ENCODE results near the gene CENPS. TPM values are rescaled to one million over a fixed set of nuclear protein-coding genes. Genes with fewer than 3 reads are reported as not detected.

Gene CENPS
- total RNA-seq, 1 experiment from 2014 or later: 19.0 TPM

DNA sequence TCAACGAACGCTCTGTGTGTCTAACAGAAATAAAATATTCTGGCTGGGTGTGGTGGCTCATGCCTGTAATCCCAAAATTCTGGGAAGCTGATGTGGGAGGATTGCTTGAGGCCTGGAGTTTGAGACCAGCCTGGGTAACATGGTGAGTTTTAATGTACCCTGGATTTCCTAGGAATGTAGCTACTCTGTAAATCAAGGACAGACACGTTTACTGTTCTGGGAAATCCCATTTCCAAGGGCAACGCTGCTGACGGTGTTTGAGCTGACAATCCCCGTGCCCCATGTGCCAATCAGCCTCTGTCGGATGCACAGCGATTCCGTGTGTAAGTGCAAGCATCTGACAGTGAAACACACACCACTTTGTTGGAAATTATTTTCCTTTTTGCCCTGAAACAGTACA, 27.6 kb downstream of the CENPS start:
- POLR2A ChIA-PET: interaction anchor here (0.6 to 4.0 kb wide), 7 partner anchors 14 to 633 kb away, joined by 3 to 24 read pairs (median 6); partner anchors contain the start of genes CENPS, DFFA and PEX14
- intact Hi-C loops (cut with micrococcal nuclease): no loop called here
- CTCF ChIA-PET: interaction anchor here (0.6 to 3.3 kb wide), 6 partner anchors 28 to 456 kb away, joined by 3 to 22 read pairs (median 3); partner anchors contain the start of gene CENPS
- H3K4me1 Mint-ChIP-seq (ENCODE audit: insufficient read depth, unreplicated experiment): peaks cover 12% of the 10 kb centered on the region
- no peak overlapping the region for H3K27ac Mint-ChIP-seq (ENCODE audit: low read depth, unreplicated experiment)
- DNase-seq (ENCODE audit: unreplicated experiment): no peak
- no peak overlapping the region for H3K4me3 Mint-ChIP-seq (ENCODE audit: unreplicated experiment)
- BruUV-seq (replicated peaks): TSS peak; percentile 15
- peaks cover 30% of the 10 kb centered on the region for H3K36me3 Mint-ChIP-seq (ENCODE audit: insufficient read depth, unreplicated experiment)
- H3K9me3 Mint-ChIP-seq (ENCODE audit: unreplicated experiment): no peaks in the 10 kb centered on the region
- TF ChIP-seq CTCF (IDR thresholded peaks at IDR 0.05; ENCODE audit: unreplicated experiment): no peak
- no peaks in the 10 kb centered on the region for H3K27me3 Mint-ChIP-seq (ENCODE audit: insufficient read depth, unreplicated experiment)

GRCh38 chr1:10459184-10459583, 29.0 kb downstream of the CENPS start:
- peaks cover 41% of the 10 kb centered on the region for H3K36me3 Mint-ChIP-seq (ENCODE audit: insufficient read depth, unreplicated experiment)
- ChIA-PET POLR2A (interaction anchor here (0.5 to 1.3 kb wide), 9 partner anchors 13 to 553 kb away, joined by 3 to 17 read pairs (median 4); partner anchors contain the start of gene DFFA), CTCF (interaction anchor here (0.7 to 4.0 kb wide), 4 partner anchors 13 to 82 kb away, joined by 3 to 18 read pairs (median 4); no protein-coding TSS in a partner anchor)
- no peaks in the 10 kb centered on the region for H3K9me3 Mint-ChIP-seq (ENCODE audit: unreplicated experiment)
- peak; percentile 88 for DNase-seq (ENCODE audit: unreplicated experiment)
- TF ChIP-seq CTCF (IDR thresholded peaks at IDR 0.05; ENCODE audit: unreplicated experiment): no peak
- no peak overlapping the region for H3K4me3 Mint-ChIP-seq (ENCODE audit: unreplicated experiment)
- no peaks in the 10 kb centered on the region for H3K27me3 Mint-ChIP-seq (ENCODE audit: insufficient read depth, unreplicated experiment)
- no TSS peak for BruUV-seq (replicated peaks)
- intact Hi-C loops (cut with micrococcal nuclease): no loop called here
- H3K4me1 Mint-ChIP-seq (ENCODE audit: insufficient read depth, unreplicated experiment): peaks cover 12% of the 10 kb centered on the region
- peak overlapping the region; percentile 39 for H3K27ac Mint-ChIP-seq (ENCODE audit: low read depth, unreplicated experiment)

DNA sequence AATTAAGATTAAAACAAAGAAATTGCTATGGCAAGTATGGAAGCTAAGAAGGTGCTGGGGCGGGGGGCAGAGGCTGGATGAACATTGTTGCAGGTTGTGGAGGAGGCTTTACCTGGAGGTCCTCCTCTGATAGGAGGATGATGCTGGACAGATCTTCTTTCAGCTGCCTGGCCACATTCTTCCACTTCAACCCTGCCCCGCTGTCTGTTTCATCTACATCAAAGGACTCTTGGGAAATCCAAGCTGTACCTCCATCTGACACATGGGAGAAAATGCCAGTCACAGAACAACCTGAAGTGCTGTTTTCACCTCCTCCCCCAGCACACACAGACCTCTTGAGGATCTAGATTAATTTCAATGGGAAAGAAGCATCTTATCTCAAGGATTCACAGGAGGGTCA, 36.8 kb downstream of the CENPS start:
- Mint-ChIP-seq H3K4me3 (ENCODE audit: unreplicated experiment) (no peak overlapping the region), H3K36me3 (ENCODE audit: insufficient read depth, unreplicated experiment) (peaks cover 76% of the 10 kb centered on the region), H3K4me1 (ENCODE audit: insufficient read depth, unreplicated experiment) (no peaks in the 10 kb centered on the region), H3K9me3 (ENCODE audit: unreplicated experiment) (no peaks in the 10 kb centered on the region), H3K27ac (ENCODE audit: low read depth, unreplicated experiment) (no peak overlapping the region), H3K27me3 (ENCODE audit: insufficient read depth, unreplicated experiment) (no peaks in the 10 kb centered on the region)
- BruUV-seq (replicated peaks): no TSS peak
- no peak for DNase-seq (ENCODE audit: unreplicated experiment)
- intact Hi-C loops (cut with micrococcal nuclease): no loop called here
- ChIA-PET POLR2A (no interaction called here), CTCF (interaction anchor here (0.7 to 2.3 kb wide), 3 partner anchors 24 to 1858 kb away, joined by 3 to 13 read pairs (median 4); no protein-coding TSS in a partner anchor)
- no peak for TF ChIP-seq CTCF (IDR thresholded peaks at IDR 0.05; ENCODE audit: unreplicated experiment)

GRCh38 chr1:10470043-10470442, 39.8 kb downstream of the CENPS start:
- H3K4me3 Mint-ChIP-seq (ENCODE audit: unreplicated experiment): no peak overlapping the region
- H3K9me3 Mint-ChIP-seq (ENCODE audit: unreplicated experiment): no peaks in the 10 kb centered on the region
- peaks cover 48% of the 10 kb centered on the region for H3K36me3 Mint-ChIP-seq (ENCODE audit: insufficient read depth, unreplicated experiment)
- H3K27me3 Mint-ChIP-seq (ENCODE audit: insufficient read depth, unreplicated experiment): no peaks in the 10 kb centered on the region
- CTCF ChIA-PET: no interaction called here
- intact Hi-C loops (cut with micrococcal nuclease): no loop called here
- no peak for DNase-seq (ENCODE audit: unreplicated experiment)
- H3K4me1 Mint-ChIP-seq (ENCODE audit: insufficient read depth, unreplicated experiment): no peaks in the 10 kb centered on the region
- TF ChIP-seq CTCF (IDR thresholded peaks at IDR 0.05; ENCODE audit: unreplicated experiment): no peak
- POLR2A ChIA-PET: interaction anchor here (1.8 kb wide), 1 partner anchor 13 kb away, joined by 4 read pairs; no protein-coding TSS in a partner anchor
- BruUV-seq (replicated peaks): no TSS peak
- no peak overlapping the region for H3K27ac Mint-ChIP-seq (ENCODE audit: low read depth, unreplicated experiment)
